Neural progenitor cell (in vitro differentiated cells): ENCODE data around the gene KIT.

Experiments
- CTCF ChIP-seq: fragments of 200-600 bp; sonication (generic); IDR thresholded peaks from 2 replicates; pipeline ENCODE4 v1.5.1; 2017; ENCODE audit warnings: antibody characterized with exemption, mild to moderate bottlenecking
- EZH2 ChIP-seq: fragments of 200-600 bp; sonication (generic); IDR thresholded peaks from 2 replicates; pipeline ENCODE4 v1.6.1; 2017; ENCODE audit warnings: antibody characterized with exemption, mild to moderate bottlenecking, moderate library complexity
- EZH2phosphoT487 ChIP-seq: fragments of 200-600 bp; sonication (generic); IDR thresholded peaks from 2 replicates; pipeline ENCODE4 v1.6.1; 2017; ENCODE audit warnings: antibody characterized with exemption

GRCh38 chr4:54712206-54712605 lies 54.4 kb downstream of the KIT start:
- TF ChIP-seq CTCF (no peak), EZH2 (no peak), EZH2phosphoT487 (no peak)
